ENCODE results near the gene IL5.
"Not testable (repeated sequence)": the region's sequence is repeated elsewhere in the genome, so short reads cannot be mapped to it uniquely, and the experiment has no call there.

Gene IL5

DNA sequence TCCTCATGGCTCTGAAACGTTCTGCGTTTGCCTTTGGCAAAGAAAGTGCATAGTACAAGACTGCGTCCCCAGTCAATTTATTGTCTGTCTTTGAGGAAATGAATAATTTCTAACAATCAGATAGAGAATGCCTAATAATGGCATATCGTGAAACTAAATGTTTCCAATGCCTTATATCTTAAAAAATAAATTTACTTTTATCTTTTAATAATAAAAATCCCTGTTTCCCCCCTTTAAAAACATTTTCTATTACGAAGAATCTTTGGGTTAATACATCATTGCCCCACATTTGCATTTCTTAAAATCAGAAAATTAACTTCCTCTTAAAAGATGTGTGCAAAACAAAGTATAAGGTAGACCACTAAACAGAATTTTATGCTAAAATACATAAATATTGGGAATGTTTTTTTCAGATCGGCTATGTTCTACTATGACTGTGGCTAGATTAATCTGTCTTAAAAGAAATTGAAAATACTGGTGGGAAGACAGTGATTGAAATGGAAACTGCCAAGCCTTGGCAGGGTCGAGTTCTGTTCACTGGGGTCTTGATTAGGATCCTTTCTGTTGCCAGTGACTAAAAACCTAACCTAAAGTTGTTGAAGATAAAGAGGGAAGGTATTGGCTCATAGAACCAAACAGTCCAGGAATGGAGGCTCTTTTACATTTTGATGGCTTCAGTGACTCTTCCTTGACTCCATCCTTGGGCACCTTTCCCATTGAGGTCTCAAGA lies at the start of gene IL5:
Gene IL5, minus strand, starts transcription at position 51 of the 730 bp plus-strand sequence. Its CDS starts 44 bp downstream, at position 7.
- no peak for DNase-seq (ENCODE audit: low spot score)

DNA sequence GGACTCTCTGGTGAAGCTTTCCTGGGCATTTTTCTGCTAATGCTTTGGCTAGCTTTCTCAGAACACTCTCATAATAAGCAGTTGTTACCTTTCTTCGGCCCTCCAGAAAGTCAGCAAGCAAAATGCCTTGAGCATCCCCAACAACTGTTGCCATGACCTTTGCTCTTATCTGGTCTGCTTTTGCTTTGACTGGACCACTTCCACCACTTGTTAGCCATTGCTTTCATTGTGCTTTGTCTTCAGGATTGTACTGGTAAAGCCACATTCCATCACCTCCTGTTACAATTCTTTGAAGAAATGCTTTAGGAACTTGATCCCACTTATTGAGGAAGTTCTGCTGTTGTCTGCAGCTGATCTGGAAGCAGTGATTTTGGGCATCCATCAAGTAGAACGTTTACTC lies 49.2 kb upstream of the IL5 start:
- no peak for DNase-seq (ENCODE audit: low spot score)

DNA sequence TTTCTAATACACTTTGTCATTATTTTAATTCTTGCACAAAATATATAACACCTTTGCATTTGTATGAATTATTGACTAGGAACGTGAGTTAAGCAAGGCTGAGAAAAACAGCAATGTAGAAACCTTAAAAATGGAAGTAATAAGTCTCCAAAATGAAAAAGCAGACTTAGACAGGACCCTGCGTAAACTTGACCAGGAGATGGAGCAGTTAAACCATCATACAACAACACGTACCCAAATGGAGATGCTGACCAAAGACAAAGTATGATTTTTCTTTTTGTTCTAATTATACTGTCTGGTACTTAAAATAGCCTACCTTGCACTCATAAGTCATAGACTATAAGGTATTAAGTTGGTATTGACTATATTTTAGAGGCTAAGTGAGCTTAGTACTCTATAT lies 47.8 kb upstream of the IL5 start:
- no peak for DNase-seq (ENCODE audit: low spot score)

DNA sequence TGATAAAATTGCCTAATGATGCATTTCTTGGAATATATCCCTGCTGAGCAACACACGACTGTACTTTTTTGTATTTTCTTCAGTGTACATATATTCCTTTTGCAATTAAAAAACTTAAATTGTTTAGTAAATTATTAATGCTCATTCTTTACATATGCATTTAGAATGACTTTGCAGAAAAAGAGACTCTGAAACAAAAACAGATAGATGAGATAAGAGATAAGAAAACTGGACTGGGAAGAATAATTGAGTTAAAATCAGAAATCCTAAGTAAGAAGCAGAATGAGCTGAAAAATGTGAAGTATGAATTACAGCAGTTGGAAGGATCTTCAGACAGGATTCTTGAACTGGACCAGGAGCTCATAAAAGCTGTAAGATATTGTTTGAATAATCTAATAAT lies 46.1 kb upstream of the IL5 start:
- no peak for DNase-seq (ENCODE audit: low spot score)

DNA sequence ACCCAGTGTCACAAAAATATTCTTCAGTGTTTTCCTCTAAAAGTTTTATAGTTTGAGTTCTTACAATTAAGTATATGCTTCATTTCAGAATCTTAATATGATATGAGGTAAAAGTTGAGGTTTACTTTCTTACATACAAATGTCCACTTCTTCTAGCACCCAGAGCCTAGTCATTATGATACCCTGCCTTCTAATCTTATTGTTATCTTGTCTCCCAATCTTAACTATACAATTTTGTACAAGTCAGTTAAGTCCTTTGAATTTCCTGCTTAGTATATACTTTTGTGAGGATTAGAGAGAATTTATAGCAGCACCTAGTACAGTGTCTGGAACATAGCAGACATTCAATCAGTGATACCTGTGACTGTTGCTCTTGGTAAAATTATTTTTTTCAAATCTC lies 42.7 kb upstream of the IL5 start:
- DNase-seq (ENCODE audit: low spot score), result no peak

DNA sequence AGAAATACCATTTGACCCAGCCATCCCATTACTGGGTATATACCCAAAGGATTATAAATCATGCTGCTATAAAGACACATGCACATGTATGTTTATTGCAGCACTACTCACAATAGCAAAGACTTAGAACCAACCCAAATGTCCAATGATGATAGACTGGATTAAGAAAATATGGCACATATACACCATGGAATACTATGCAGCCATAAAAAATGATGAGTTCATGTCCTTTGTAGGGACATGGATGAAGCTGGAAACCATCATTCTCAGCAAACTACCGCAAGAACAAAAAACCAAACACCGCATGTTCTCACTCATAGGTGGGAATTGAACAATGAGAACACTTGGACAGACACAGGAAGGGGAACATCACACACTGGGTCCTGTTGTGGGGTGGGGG lies 41.2 kb upstream of the IL5 start:
- not testable (repeated sequence) for DNase-seq (ENCODE audit: low spot score)

DNA sequence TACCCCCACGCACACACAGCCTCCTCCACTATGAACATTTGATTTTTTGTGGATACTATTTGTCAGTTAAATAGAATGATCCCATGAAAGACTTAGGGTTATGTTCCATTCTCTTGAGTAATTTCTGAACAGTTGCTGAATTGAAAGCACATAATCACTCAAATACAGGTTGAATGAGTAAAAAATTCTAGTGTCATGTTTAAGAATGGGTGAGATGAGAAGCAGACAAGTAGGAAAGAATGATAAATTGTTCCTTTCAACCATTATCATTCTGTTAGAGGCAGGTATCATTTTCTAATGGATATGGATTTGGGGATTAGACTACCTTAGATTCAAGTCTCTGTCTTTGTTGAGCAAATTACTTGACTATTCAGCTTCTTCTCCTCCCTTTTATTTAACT lies 32.8 kb upstream of the IL5 start:
- no peak for DNase-seq (ENCODE audit: low spot score)

DNA sequence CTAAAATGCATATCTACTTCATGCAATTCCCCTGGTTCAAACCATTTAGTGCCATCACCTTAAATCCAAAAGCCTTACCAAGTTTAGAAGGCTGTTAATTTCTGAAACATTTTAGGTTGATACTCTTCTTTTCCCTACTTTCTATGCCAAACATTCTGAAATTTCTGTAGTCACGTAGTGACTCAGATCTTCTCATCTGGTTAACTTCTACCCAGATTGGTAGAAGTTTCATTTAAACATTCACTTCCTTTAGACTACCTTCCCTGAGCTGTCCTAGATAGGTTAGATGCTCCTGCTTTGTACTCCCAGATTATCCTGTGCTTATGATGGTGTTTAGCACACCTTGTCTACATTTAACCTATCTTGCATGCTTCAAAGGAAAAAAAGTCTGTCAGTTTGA lies 23.3 kb upstream of the IL5 start:
- no peak for DNase-seq (ENCODE audit: low spot score)

DNA sequence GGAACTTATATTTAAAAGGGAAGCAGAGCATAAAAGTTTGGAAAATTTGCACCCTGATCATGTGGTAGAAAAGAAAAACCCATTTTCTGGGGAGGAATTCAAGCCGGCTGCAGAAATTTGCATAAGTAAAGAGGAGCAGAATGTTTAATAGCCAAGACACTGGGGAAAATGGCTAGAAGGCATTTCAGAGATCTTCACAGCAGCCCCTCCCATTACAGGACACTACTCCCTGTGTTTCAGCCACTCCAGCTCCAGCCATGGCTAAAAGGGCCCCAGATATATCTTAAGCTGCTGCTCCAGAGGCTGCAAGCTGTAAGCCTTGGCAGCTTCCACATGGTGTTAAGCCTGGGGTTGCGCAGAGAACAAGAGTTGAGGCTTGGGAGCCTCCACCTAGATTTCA lies 21.2 kb upstream of the IL5 start:
- DNase-seq (ENCODE audit: low spot score), result not testable (repeated sequence)

DNA sequence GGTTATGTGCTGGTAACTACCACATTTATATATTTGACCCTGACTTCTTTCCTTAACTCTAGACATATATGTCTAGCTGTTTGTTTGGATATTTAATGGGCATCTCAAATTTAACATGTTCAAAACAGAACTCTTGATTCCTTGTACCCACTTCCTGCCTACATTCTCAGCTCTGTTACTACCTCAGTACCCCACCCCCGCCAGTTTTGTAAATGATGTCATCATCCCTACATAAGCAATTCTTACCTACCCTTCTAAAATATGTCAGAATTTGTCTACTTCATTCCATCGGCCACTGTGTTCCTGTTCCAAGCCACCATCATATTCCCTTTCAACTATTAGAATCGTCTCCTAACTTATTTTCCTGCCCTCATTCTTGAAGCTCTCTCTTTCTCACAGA lies 18.3 kb upstream of the IL5 start:
- DNase-seq (ENCODE audit: low spot score), result no peak

DNA sequence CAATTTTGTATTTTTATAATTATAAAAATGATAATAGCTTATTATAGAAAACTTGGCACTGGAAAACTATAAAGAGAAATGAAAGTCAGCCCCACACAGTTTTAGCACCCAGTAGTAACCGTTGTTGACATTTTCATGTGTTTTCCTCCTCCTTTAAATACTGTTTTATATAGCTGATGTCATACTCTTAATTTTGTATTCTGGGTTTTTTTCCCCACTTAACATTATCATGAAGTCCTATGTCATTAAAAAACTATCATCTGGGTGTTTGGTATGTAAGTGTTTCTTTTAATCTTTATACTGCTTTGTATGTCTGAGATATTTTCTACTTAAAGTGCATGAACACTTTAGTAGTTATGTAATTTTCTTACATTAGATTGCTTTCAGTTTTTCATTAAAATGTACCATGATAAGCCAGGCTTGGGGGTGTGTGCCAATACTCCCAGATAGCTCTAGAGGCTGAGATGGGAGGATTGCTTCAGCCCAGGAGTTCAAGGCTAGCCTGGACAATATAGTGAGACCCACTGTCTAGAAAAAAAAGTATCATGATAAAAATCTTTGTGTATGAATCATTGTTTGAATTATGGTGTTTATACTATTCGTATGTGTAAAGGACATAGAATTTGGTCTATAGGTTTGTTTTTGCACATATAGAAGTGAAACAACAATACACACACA lies 16.2 kb upstream of the IL5 start:
- no peak for DNase-seq (ENCODE audit: low spot score)

DNA sequence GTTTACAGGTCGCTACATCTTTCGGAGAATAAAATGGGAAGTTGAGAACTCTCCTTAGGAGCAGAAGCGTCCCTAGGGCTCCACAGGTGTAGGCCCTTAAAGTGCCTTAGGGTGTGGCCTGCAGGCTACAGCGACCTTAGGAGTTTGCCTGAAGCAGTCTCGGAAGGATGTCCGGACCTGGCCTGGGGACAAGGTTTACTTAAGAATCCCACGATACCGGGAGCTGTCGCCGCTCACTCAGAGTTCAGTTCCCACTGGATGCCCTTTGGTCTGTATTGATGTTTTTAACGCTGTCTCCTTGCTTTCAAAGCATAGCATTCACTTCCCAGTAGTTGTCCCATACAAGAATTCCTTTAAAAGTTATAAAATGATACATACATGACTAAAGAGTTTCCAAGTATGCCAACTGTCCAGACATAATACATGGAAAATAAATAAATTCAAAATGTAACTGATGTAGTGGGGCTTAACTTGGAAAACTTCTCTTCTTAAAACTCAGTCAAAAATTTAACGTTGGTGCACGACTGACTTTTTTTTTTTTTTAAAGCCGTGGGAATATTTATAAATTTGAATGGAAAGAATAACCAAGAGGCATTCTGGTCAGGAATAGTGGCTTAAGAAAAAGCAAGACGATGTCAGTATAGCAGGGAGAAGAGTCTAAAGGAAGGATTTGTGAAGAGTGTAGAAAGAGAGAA lies 14.3 kb upstream of the IL5 start:
- DNase-seq (ENCODE audit: low spot score), result peak; percentile 55

DNA sequence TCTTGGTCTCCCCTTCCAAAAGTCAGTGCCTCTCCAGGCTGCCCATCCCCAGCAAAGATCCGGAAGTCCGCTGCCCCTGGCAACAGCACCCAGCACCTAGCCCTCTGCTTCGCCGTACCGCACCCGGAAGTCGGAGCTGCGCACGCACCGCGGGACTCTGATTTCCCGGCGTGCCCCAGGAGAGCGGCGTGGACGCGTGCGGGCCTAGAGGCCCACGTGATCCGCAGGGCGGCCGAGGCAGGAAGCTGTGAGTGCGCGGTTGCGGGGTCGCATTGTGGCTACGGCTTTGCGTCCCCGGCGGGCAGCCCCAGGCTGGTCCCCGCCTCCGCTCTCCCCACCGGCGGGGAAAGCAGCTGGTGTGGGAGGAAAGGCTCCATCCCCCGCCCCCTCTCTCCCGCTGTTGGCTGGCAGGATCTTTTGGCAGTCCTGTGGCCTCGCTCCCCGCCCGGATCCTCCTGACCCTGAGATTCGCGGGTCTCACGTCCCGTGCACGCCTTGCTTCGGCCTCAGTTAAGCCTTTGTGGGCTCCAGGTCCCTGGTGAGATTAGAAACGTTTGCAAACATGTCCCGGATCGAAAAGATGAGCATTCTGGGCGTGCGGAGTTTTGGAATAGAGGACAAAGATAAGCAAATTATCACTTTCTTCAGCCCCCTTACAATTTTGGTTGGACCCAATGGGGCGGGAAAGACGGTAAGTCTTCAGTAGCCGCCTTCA lies 13.6 kb upstream of the IL5 start, which contains the start of gene RAD50:
Gene RAD50, plus strand, starts transcription at position 215 of the 715 bp plus-strand sequence. Its CDS starts 348 bp downstream, at position 563.
- peak; percentile 92 for DNase-seq (ENCODE audit: low spot score)

DNA sequence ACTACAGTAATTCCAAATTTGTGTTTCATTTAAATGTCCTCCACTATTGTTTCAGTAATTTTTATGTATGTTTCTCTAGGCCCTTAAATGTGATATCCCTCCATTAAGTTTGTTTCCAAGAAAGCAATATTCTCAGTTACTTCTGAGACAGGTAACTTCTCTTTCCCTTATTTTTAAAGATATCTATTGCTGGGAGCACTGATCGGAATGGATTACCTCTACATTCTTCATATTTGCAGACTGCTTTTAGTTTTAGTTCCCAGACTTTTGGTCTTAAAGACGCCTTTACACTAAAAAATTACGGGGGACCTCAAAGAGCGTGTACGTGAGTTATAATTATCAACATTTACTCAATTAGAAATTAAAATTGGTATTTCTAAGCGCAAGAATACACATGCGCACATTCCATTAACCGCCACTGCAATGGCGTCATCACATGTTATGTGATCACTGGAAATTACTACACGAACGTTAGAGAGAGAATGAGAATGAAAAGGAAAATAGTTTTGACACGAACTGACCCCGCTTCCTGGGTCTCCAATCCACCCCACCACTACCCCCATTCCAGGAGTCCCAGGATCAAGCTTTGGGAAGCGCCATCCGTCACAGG lies 12.9 kb upstream of the IL5 start:
- no peak for DNase-seq (ENCODE audit: low spot score)

DNA sequence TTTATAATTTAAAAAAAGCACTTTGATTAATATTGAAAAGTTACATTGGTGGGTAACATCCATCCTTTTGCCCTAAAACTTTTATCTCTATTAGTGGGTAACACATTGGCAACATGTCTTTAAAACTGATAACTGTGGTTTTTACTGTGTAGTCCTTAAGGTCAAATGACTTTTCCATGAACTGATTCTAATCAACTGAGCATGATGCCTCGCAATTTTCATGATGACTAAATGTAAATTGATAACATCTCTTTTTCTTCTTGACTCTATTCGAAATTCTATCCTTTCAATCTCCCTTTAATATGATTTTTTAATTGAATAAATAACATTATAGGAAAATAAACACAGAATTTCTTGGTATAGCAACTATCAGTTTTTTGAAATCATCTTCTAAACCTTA lies 6.3 kb upstream of the IL5 start:
- DNase-seq (ENCODE audit: low spot score), result no peak

DNA sequence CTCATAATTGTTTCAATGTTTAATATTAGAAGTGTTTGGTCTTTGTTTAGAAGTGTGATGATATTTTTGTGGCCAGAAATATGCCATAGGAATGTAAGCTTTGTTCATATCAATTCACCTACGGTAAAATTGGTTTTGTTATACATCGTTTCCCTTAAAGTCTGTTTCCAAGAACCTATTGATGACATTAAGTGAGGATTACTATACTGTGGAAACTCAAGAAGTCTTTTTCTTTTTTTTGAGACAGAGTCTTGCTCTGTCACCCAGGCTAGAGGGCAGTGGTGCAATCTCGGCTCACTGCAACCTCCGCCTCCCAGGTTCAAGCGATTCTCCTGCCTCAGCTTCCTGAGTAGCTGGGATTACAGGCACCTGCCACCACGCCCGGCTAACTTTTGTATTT lies 5.5 kb upstream of the IL5 start:
- DNase-seq (ENCODE audit: low spot score), result not testable (repeated sequence)

DNA sequence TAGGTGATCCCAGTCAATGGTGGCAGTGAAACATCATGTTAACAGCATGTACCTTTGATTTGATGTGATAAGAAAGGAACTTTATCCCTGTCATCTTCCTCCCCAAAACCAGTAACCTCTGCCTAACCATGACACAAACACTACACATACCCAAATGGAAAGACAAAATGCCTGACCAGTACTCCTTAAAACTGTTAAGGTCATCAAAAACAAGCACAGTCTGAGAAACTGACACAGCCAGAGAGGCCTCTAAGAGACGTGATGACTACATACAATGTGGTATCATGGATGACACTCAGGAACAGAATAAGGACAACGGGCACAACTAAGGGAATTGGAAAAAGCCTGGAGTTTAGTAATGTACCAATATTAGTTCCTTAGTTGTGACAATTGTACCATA lies 3.9 kb upstream of the IL5 start:
- no peak for DNase-seq (ENCODE audit: low spot score)

DNA sequence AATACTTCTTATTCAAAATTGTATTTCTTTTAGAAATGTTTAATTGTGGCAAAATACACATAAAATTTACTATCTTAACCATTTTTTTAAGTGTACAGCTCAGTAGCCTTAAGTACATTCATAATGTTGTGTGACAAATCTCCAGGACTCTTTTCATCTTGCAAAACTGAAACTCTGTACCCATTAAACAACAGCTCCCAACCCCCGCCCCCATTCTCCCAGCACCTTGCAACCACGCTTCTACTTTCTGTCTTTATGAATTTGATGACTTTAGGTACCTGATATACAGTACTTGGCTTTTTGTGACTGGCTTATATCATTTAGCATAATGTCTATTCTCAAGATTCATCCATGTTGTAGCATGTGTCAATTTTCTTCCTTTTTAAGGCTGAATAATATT lies 2.8 kb upstream of the IL5 start:
- DNase-seq (ENCODE audit: low spot score), result no peak

DNA sequence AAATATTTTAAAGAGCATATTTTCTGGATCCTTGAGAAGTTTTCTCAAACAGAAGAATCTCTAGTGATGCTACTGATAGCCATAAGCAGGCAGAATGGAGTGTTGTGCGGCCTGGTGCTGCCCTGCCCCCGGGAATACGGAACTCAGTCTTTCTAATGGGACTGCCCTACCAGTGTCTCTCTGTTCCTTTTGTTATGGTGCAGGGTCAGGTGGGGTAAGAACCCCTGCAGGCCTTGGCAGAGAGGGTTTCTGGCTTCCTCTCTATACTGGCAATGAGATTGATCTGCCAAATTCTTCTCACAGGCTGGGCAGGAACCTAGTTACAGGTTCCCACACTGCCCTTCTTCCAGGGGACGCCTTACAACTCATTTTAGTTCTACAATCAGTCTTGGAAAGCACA lies 2.6 kb downstream of the IL5 start:
- no peak for DNase-seq (ENCODE audit: low spot score)

DNA sequence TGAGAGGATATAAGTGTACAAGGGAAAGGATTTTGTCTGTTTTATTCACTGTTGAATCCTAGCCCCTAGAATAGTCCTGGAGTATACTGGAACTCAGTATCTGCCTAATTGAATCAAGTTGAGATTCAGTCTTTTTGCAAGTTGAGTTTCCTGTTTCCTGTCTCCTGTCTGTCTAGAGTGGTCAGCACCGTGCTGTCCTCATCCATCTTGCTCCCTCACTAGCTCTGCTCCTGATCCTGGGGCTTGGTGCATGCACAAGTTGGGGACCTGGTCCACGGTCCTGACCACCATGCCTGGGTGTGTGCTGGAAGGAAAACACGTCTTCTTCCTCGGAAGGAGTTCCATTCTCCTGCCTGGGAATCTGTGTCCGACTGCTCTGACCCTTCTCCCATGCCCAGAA lies 3.2 kb downstream of the IL5 start:
- DNase-seq (ENCODE audit: low spot score), result no peak

DNA sequence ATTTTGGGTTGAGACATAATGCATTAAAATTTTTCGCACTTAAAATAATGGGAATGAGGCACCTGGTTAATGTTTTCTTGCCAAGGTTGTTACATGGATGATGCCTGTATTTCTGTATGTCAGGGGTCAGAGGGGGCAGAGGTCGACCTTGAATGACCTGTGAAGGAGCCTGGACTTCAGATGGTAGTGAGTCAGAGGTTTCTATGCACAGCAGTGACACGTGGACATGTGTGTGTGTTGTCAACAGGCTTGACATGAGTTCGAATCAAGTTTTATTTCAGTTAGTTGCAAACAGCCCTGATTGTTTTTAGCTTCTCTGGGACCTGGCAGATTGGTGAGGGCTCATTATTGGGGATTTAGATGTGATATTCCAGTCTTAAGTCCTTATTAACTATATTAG lies 3.6 kb downstream of the IL5 start:
- no peak for DNase-seq (ENCODE audit: low spot score)

DNA sequence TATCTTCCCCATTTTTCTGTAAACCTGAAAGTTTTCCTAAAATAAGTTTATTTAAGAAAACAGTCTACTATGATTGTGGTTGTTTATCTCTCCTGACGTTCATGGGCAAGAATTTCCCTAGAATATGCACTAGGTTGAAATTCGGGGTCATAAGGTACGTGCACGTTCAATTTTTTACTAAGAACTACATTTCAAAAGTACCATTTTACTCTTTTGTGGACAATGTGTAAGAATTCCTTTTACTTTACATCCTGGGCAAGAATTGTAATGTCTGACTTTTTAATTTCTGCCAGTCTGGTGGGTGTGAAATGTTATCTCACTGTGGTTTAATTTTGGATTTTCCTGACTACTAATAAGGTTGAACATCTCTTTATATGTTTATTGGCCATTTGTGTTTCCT lies 12.4 kb downstream of the IL5 start:
- DNase-seq (ENCODE audit: low spot score), result no peak

Data from iPS-NIHi11 (cell line).